Measurements from ENCODE around the gene SIAH3.

SIAH3 gene

DNA sequence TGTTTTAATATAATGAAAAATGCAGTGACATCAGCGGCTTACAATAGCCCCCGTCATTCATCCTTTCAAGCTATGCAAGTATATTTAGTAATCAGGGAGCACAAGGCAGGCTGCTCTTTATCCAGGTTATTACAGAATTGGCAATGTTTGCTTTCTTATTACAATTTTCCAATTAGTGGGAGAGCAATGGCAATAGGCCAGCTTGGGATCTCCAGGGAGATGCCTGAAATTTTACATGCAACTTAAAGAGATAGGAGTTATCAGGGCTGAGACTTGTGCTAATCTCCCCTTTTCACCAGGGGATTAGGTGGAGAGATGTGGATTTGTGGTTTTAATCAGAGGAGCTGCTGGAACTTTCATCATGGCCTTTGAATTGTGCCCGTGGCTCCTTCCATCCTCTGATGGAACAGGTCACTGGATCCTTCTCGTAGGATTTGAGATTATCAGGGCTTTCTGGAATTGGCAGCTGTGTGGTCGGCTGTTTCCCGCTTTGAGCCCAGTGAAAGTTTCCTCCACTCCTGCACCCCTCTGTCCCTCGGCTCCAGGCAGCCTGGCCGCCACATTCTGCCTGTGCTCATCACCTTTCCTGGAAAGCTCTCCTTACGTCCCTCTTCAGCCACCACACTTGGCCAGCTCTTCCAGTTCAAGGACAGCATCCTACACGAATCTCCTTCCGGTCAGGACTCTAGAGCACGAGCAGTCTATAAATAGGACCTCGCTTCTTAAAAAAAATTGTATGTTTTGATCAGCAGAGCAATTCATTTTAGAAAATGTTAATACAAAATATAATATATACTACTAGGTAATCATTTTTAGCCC lies 102.4 kb downstream of the SIAH3 start:
- Histone ChIP-seq H3K79me2 (ENCODE audit: control insufficient read depth, low read length) (no peaks in the 10 kb centered on the region), H3K9me3 (ENCODE audit: control insufficient read depth, insufficient read depth, low read length) (no peaks in the 10 kb centered on the region), H3K4me1 (ENCODE audit: control insufficient read depth, low read length) (no peaks in the 10 kb centered on the region), H3K27me3 (ENCODE audit: control insufficient read depth, low read length) (peaks cover 5% of the 10 kb centered on the region; the same call in 1 of the 2 replicates), H3K4me2 (ENCODE audit: low read length) (no peak overlapping the region), H3F3A (ENCODE audit: control insufficient read depth, insufficient read depth) (no peaks in the 10 kb centered on the region), H4K20me1 (ENCODE audit: control insufficient read depth, insufficient read depth, low read depth, low read length) (no peaks in the 10 kb centered on the region), H3K27ac (ENCODE audit: low read depth, low read length) (no peak overlapping the region), H3K4me3 (ENCODE audit: low read length) (no peak overlapping the region), H3K36me3 (ENCODE audit: control insufficient read depth, low read length) (no peaks in the 10 kb centered on the region), H3K9me2 (replicated peaks; ENCODE audit: control insufficient read depth, low read length) (no peaks in the 10 kb centered on the region)
- TF ChIP-seq EZH2phosphoT487 (IDR thresholded peaks at IDR 0.05; ENCODE audit: borderline replicate concordance, low read length) = no peak

DNA sequence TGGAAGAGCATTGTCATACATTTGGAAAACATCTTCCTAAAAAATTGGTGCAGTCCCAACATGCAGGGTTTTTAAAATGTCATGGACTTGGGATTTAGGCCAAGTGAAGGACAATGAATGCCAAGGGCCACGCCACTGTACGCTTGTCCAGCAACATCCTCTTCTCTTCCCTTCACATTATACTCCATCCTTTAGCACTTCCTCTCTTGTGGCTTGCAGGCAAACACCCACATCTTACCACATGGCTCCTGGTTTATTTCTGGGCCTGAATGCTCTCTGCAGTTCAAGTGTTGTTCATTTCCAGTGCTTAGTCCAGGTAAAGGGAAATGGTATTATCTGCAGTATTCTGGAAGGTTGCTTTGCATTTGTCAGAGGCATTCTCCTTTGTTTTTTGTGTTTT lies 104.5 kb downstream of the SIAH3 start:
- Histone ChIP-seq H4K20me1 (ENCODE audit: control insufficient read depth, insufficient read depth, low read depth, low read length) (no peaks in the 10 kb centered on the region), H3K4me2 (ENCODE audit: low read length) (no peak overlapping the region), H3K27me3 (ENCODE audit: control insufficient read depth, low read length) (peaks cover 5% of the 10 kb centered on the region; the same call in 1 of the 2 replicates), H3K4me3 (ENCODE audit: low read length) (no peak overlapping the region), H3K9me3 (ENCODE audit: control insufficient read depth, insufficient read depth, low read length) (no peaks in the 10 kb centered on the region), H3K9me2 (replicated peaks; ENCODE audit: control insufficient read depth, low read length) (no peaks in the 10 kb centered on the region), H3K36me3 (ENCODE audit: control insufficient read depth, low read length) (no peaks in the 10 kb centered on the region), H3K79me2 (ENCODE audit: control insufficient read depth, low read length) (no peaks in the 10 kb centered on the region), H3F3A (ENCODE audit: control insufficient read depth, insufficient read depth) (no peaks in the 10 kb centered on the region), H3K4me1 (ENCODE audit: control insufficient read depth, low read length) (no peaks in the 10 kb centered on the region), H3K27ac (ENCODE audit: low read depth, low read length) (no peak overlapping the region)
- TF ChIP-seq, protein P1, sequence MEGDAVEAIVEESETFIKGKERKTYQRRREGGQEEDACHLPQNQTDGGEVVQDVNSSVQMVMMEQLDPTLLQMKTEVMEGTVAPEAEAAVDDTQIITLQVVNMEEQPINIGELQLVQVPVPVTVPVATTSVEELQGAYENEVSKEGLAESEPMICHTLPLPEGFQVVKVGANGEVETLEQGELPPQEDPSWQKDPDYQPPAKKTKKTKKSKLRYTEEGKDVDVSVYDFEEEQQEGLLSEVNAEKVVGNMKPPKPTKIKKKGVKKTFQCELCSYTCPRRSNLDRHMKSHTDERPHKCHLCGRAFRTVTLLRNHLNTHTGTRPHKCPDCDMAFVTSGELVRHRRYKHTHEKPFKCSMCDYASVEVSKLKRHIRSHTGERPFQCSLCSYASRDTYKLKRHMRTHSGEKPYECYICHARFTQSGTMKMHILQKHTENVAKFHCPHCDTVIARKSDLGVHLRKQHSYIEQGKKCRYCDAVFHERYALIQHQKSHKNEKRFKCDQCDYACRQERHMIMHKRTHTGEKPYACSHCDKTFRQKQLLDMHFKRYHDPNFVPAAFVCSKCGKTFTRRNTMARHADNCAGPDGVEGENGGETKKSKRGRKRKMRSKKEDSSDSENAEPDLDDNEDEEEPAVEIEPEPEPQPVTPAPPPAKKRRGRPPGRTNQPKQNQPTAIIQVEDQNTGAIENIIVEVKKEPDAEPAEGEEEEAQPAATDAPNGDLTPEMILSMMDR (IDR thresholded peaks at IDR 0.05; ENCODE audit: low read depth, low read length, poor library complexity, severe bottlenecking) = no peak
- TF ChIP-seq EZH2phosphoT487 (IDR thresholded peaks at IDR 0.05; ENCODE audit: borderline replicate concordance, low read length) = no peak

GRCh38 chr13:45744979-45745378 lies 106.6 kb downstream of the SIAH3 start:
- TF ChIP-seq EZH2phosphoT487 (IDR thresholded peaks at IDR 0.05; ENCODE audit: borderline replicate concordance, low read length) = no peak
- TF ChIP-seq, protein P1 (IDR thresholded peaks at IDR 0.05; ENCODE audit: low read depth, low read length, poor library complexity, severe bottlenecking) = no peak
- Histone ChIP-seq H3K4me3 (ENCODE audit: low read length) (no peak overlapping the region), H3K27ac (ENCODE audit: low read depth, low read length) (no peak overlapping the region), H3F3A (ENCODE audit: control insufficient read depth, insufficient read depth) (no peaks in the 10 kb centered on the region), H3K79me2 (ENCODE audit: control insufficient read depth, low read length) (no peaks in the 10 kb centered on the region), H3K36me3 (ENCODE audit: control insufficient read depth, low read length) (no peaks in the 10 kb centered on the region), H3K4me1 (ENCODE audit: control insufficient read depth, low read length) (no peaks in the 10 kb centered on the region), H3K4me2 (ENCODE audit: low read length) (no peak overlapping the region), H4K20me1 (ENCODE audit: control insufficient read depth, insufficient read depth, low read depth, low read length) (no peaks in the 10 kb centered on the region), H3K9me3 (ENCODE audit: control insufficient read depth, insufficient read depth, low read length) (no peaks in the 10 kb centered on the region), H3K9me2 (replicated peaks; ENCODE audit: control insufficient read depth, low read length) (no peaks in the 10 kb centered on the region), H3K27me3 (ENCODE audit: control insufficient read depth, low read length) (peaks cover 5% of the 10 kb centered on the region; the same call in 1 of the 2 replicates)

DNA sequence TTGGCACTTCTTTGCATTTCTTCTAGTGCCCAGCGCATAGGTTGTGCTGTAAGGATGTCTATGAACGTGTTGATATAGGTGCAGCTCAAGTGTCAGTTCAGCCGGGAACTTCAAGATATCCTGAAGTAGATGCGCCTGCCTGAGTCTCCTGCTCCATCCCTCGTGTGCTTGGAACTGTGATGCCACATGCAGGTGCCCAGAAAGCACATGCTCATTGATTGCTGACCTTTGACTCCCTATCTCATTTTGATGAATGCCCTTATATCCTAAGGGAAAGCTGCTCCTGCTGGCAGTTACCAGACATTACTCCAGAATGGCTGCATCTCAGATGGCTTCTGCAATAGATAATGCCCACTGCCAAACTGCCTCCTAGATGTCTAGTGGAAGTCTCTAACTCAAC lies 108.6 kb downstream of the SIAH3 start:
- no peaks in the 10 kb centered on the region for H3K9me2 ChIP-seq (replicated peaks; ENCODE audit: control insufficient read depth, low read length)
- no peaks in the 10 kb centered on the region for H4K20me1 ChIP-seq (ENCODE audit: control insufficient read depth, insufficient read depth, low read depth, low read length)
- no peak for TF ChIP-seq EZH2phosphoT487 (IDR thresholded peaks at IDR 0.05; ENCODE audit: borderline replicate concordance, low read length)
- TF ChIP-seq, protein P1 (IDR thresholded peaks at IDR 0.05; ENCODE audit: low read depth, low read length, poor library complexity, severe bottlenecking) = no peak
- no peaks in the 10 kb centered on the region for H3K4me1 ChIP-seq (ENCODE audit: control insufficient read depth, low read length)
- H3K4me3 ChIP-seq (ENCODE audit: low read length) = no peak overlapping the region
- H3K27me3 ChIP-seq (ENCODE audit: control insufficient read depth, low read length) = peaks cover 5% of the 10 kb centered on the region; the same call in 1 of the 2 replicates
- no peaks in the 10 kb centered on the region for H3K79me2 ChIP-seq (ENCODE audit: control insufficient read depth, low read length)
- H3K9me3 ChIP-seq (ENCODE audit: control insufficient read depth, insufficient read depth, low read length) = no peaks in the 10 kb centered on the region
- H3K4me2 ChIP-seq (ENCODE audit: low read length) = no peak overlapping the region
- no peaks in the 10 kb centered on the region for H3K36me3 ChIP-seq (ENCODE audit: control insufficient read depth, low read length)
- H3K27ac ChIP-seq (ENCODE audit: low read depth, low read length) = no peak overlapping the region
- H3F3A ChIP-seq (ENCODE audit: control insufficient read depth, insufficient read depth) = no peaks in the 10 kb centered on the region
